Measurements from ENCODE around the gene RASAL2.

GRCh38 chr1:178266113-178266512, 172.2 kb downstream of the RASAL2 start:
- TF ChIP-seq, protein P1, sequence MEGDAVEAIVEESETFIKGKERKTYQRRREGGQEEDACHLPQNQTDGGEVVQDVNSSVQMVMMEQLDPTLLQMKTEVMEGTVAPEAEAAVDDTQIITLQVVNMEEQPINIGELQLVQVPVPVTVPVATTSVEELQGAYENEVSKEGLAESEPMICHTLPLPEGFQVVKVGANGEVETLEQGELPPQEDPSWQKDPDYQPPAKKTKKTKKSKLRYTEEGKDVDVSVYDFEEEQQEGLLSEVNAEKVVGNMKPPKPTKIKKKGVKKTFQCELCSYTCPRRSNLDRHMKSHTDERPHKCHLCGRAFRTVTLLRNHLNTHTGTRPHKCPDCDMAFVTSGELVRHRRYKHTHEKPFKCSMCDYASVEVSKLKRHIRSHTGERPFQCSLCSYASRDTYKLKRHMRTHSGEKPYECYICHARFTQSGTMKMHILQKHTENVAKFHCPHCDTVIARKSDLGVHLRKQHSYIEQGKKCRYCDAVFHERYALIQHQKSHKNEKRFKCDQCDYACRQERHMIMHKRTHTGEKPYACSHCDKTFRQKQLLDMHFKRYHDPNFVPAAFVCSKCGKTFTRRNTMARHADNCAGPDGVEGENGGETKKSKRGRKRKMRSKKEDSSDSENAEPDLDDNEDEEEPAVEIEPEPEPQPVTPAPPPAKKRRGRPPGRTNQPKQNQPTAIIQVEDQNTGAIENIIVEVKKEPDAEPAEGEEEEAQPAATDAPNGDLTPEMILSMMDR (IDR thresholded peaks at IDR 0.05) = no peak
- TF ChIP-seq POLR2AphosphoS5 (IDR thresholded peaks at IDR 0.05) = no peak
